Peyer's patch (tissue), 4 donors: ENCODE results near the gene MATR3.

Experiments
- POLR2A ChIP-seq, 2 donors: fragments of 450-650 bp; IDR thresholded peaks; one replicate each; pipeline ENCODE4 v1.5.1; 2017; ENCODE audit warnings: antibody characterized with exemption in 2 of 2, mild to moderate bottlenecking in 2 of 2, moderate library complexity in 2 of 2
- TF ChIP-seq, protein P1 (sequence below), 6 experiments: fragments of 450-650 bp in 4 of 6; fragments of 200-600 bp in 2 of 6; sonication (generic) in 1 of 6; IDR thresholded peaks; one replicate each; pipeline ENCODE4 v1.5.1; 2017 to 2019; ENCODE audit warnings: antibody characterized with exemption in 6 of 6, mild to moderate bottlenecking in 3 of 6, moderate library complexity in 1 of 6

DNA sequence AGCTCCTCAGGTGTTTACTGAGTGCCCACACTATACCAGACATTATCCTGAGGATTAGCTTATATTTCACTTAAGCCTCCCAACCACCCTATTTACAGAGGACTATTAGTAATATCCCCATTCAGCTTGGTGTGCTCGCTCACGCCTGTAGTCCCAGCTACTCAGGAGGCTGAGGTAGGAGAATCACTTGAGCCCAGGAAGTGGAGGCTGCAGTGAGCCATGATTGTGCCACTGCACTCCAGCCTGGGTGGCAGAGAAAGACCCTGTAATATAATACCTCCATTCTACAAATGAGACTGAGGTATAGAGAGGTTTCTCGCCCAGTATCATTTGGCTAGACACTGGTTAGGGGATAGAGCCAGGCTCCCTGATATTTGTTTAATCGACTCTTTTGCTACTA is 18.0 kb upstream of the MATR3 start:
- TF ChIP-seq, protein P1, sequence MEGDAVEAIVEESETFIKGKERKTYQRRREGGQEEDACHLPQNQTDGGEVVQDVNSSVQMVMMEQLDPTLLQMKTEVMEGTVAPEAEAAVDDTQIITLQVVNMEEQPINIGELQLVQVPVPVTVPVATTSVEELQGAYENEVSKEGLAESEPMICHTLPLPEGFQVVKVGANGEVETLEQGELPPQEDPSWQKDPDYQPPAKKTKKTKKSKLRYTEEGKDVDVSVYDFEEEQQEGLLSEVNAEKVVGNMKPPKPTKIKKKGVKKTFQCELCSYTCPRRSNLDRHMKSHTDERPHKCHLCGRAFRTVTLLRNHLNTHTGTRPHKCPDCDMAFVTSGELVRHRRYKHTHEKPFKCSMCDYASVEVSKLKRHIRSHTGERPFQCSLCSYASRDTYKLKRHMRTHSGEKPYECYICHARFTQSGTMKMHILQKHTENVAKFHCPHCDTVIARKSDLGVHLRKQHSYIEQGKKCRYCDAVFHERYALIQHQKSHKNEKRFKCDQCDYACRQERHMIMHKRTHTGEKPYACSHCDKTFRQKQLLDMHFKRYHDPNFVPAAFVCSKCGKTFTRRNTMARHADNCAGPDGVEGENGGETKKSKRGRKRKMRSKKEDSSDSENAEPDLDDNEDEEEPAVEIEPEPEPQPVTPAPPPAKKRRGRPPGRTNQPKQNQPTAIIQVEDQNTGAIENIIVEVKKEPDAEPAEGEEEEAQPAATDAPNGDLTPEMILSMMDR (IDR thresholded peaks at IDR 0.05), result no peak
- TF ChIP-seq POLR2A (IDR thresholded peaks at IDR 0.05), result no peak
